HG03521 (cell line): ENCODE results near the gene KLHL3.
"Not testable (repeated sequence)": the region's sequence is repeated elsewhere in the genome, so short reads cannot be mapped to it uniquely, and the experiment has no call there.

Source experiments
- ATAC-seq: cut with Tn5 transposase; IDR thresholded peaks from one replicate; pipeline ENCODE4 v1.9.1; 2021; ENCODE audit warnings: mild to moderate bottlenecking, moderate library complexity; ENCODE audit not compliant: unreplicated experiment

KLHL3 gene

GRCh38 chr5:137735555-137736284, at the start of gene KLHL3:
TSS of gene KLHL3 (minus strand) at chr5:137736089. CDS start at chr5:137735646, 443 bp downstream.
- peak; percentile 45 for ATAC-seq

GRCh38 chr5:137782984-137783536, 47.2 kb upstream of the KLHL3 start:
- no peak for ATAC-seq

- ATAC-seq: no peak
Measured at GRCh38 chr5:137782055-137782454, 46.2 kb upstream of the KLHL3 start.

GRCh38 chr5:137778772-137779564, 43.1 kb upstream of the KLHL3 start:
- no peak for ATAC-seq

GRCh38 chr5:137767937-137768336, 32.0 kb upstream of the KLHL3 start:
- not testable (repeated sequence) for ATAC-seq

- ATAC-seq: no peak
Measured at GRCh38 chr5:137761566-137761965, 25.7 kb upstream of the KLHL3 start.

- ATAC-seq: no peak
Measured at GRCh38 chr5:137760719-137761516, 25.0 kb upstream of the KLHL3 start.

GRCh38 chr5:137760294-137760693, 24.4 kb upstream of the KLHL3 start:
- ATAC-seq: no peak

GRCh38 chr5:137758715-137759306, 22.9 kb upstream of the KLHL3 start:
- peak; percentile 24 for ATAC-seq

GRCh38 chr5:137758121-137758520, 22.2 kb upstream of the KLHL3 start:
- ATAC-seq: no peak

- no peak for ATAC-seq
Measured at GRCh38 chr5:137757634-137758033, 21.7 kb upstream of the KLHL3 start.

- no peak for ATAC-seq
Measured at GRCh38 chr5:137754961-137755762, 19.3 kb upstream of the KLHL3 start.

GRCh38 chr5:137754188-137754960, 18.5 kb upstream of the KLHL3 start, which contains the start of gene HNRNPA0:
TSS of gene HNRNPA0 (minus strand) at chr5:137754363. CDS start at chr5:137754066, 297 bp downstream.
- ATAC-seq: peak; percentile 77

- peak; percentile 5 for ATAC-seq
Measured at GRCh38 chr5:137753691-137754187, 17.9 kb upstream of the KLHL3 start.

- no peak for ATAC-seq
Measured at GRCh38 chr5:137752905-137753690, 17.2 kb upstream of the KLHL3 start.

GRCh38 chr5:137751869-137752491, 16.1 kb upstream of the KLHL3 start:
- ATAC-seq: no peak

- ATAC-seq: no peak
Measured at GRCh38 chr5:137750436-137750835, 14.5 kb upstream of the KLHL3 start.
